Activated gamma-delta T cell (primary cell): ENCODE measurements around the gene JADE2.
"Not testable (repeated sequence)": the region's sequence is repeated elsewhere in the genome, so short reads cannot be mapped to it uniquely, and the experiment has no call there.

Experiments
- DNase-seq: peaks from one replicate; lab custom pipeline; 2025; lab: John Stamatoyannopoulos, UW

Gene JADE2

GRCh38 chr5:134508521-134509195 is 16.8 kb upstream of the JADE2 start:
- no peak for DNase-seq

- no peak for DNase-seq
These were observed 16.0 kb upstream of the JADE2 start for GRCh38 chr5:134509308-134510040.

- DNase-seq: no peak
These were observed 14.3 kb upstream of the JADE2 start for GRCh38 chr5:134510970-134511795.

GRCh38 chr5:134511796-134512660 is 13.4 kb upstream of the JADE2 start:
- no peak for DNase-seq

GRCh38 chr5:134512661-134512999 is 12.8 kb upstream of the JADE2 start:
- no peak for DNase-seq

GRCh38 chr5:134515801-134516200 is 9.7 kb upstream of the JADE2 start:
- no peak for DNase-seq

- not testable (repeated sequence) for DNase-seq
These were observed 8.5 kb upstream of the JADE2 start for GRCh38 chr5:134516984-134517383.

- no peak for DNase-seq
These were observed 7.9 kb upstream of the JADE2 start for GRCh38 chr5:134517553-134517952.

GRCh38 chr5:134519989-134520388 is 5.5 kb upstream of the JADE2 start:
- no peak for DNase-seq

GRCh38 chr5:134521841-134522240 is 3.6 kb upstream of the JADE2 start:
- DNase-seq: no peak

GRCh38 chr5:134523543-134524271 is 1.8 kb upstream of the JADE2 start:
- DNase-seq: no peak

GRCh38 chr5:134524272-134524825 is 1.1 kb upstream of the JADE2 start:
- DNase-seq: peak; percentile 39

- DNase-seq: no peak
These were observed 413 bp downstream of the JADE2 start for GRCh38 chr5:134525683-134526482.

- peak; percentile 52 for DNase-seq
These were observed 1.1 kb downstream of the JADE2 start for GRCh38 chr5:134526483-134527155.

GRCh38 chr5:134527156-134527960 is 1.9 kb downstream of the JADE2 start:
- DNase-seq: peak; percentile 68

GRCh38 chr5:134527961-134528424 is 2.5 kb downstream of the JADE2 start:
- DNase-seq: no peak

- no peak for DNase-seq
These were observed 3.1 kb downstream of the JADE2 start for GRCh38 chr5:134528556-134528955.

GRCh38 chr5:134529460-134529859 is 4.0 kb downstream of the JADE2 start:
- no peak for DNase-seq
